KG1 (cell line): ENCODE results near the gene C19orf25.
A peak's percentile ranks its signal among the peaks of the same experiment; 100 is the strongest.
"Not testable (repeated sequence)": the region's sequence is repeated elsewhere in the genome, so short reads cannot be mapped to it uniquely, and the experiment has no call there.

Source experiments
- DNase-seq: peaks from one replicate; lab custom pipeline; 2025; lab: John Stamatoyannopoulos, UW

C19orf25 gene

GRCh38 chr19:1449467-1450442 lies 29.3 kb downstream of the C19orf25 start, which contains the start of gene APC2:
APC2 (plus strand) TSS chr19:1450121; CDS start chr19:1453002, 2,881 bp downstream.
- no peak for DNase-seq

GRCh38 chr19:1447944-1448343 lies 31.1 kb downstream of the C19orf25 start:
- DNase-seq, result no peak

- DNase-seq, result no peak
Measured at GRCh38 chr19:1447504-1447903, 31.5 kb downstream of the C19orf25 start.

- no peak for DNase-seq
Measured at GRCh38 chr19:1446713-1447481, 32.1 kb downstream of the C19orf25 start.

GRCh38 chr19:1445932-1446712 lies 32.9 kb downstream of the C19orf25 start:
- no peak for DNase-seq

- DNase-seq, result peak; percentile 6
Measured at GRCh38 chr19:1445185-1445931, 33.7 kb downstream of the C19orf25 start.

- no peak for DNase-seq
Measured at GRCh38 chr19:1441677-1442438, 37.2 kb downstream of the C19orf25 start.

- no peak for DNase-seq
Measured at GRCh38 chr19:1441022-1441426, 38.0 kb downstream of the C19orf25 start.

GRCh38 chr19:1440418-1440801 lies 38.6 kb downstream of the C19orf25 start:
- no peak for DNase-seq

- DNase-seq, result not testable (repeated sequence)
Measured at GRCh38 chr19:1439525-1440417, 39.2 kb downstream of the C19orf25 start.

GRCh38 chr19:1438933-1439354 lies 40.1 kb downstream of the C19orf25 start:
- DNase-seq, result no peak

- peak; percentile 48 for DNase-seq
Measured at GRCh38 chr19:1438035-1438932, 40.7 kb downstream of the C19orf25 start, which contains the start of gene RPS15. RPS15 (plus strand) TSS chr19:1438396; CDS start chr19:1438426, 30 bp downstream.

- no peak for DNase-seq
Measured at GRCh38 chr19:1437609-1438008, 41.4 kb downstream of the C19orf25 start.

GRCh38 chr19:1435378-1435989 lies 43.5 kb downstream of the C19orf25 start:
- no peak for DNase-seq

GRCh38 chr19:1434577-1435060 lies 44.4 kb downstream of the C19orf25 start:
- DNase-seq, result no peak

- DNase-seq, result no peak
Measured at GRCh38 chr19:1434040-1434366, 45.0 kb downstream of the C19orf25 start.

- DNase-seq, result no peak
Measured at GRCh38 chr19:1433119-1434039, 45.6 kb downstream of the C19orf25 start.
